Frontal cortex (tissue), 1 donor: Measurements from ENCODE around the gene CAMKMT. TPM values are rescaled to one million over a fixed set of nuclear protein-coding genes. Genes with fewer than 3 reads are reported as not detected.

Experiments
- total RNA-seq: library from RNA; depleted of rRNA; stranded (reverse); fragments of >200 nt; gene quantifications from one replicate; pipeline ENCODE4 v1.2.3, GENCODE V29; 2014

CAMKMT gene
- total RNA-seq, 1 donor from 2014 or later: 6.5 TPM

Other genes starting within 250 kb of the CAMKMT start
- gene PPM1B, start 193.1 kb upstream of the CAMKMT start, total RNA-seq: 66.4 TPM
- gene SLC3A1, start 86.5 kb upstream of the CAMKMT start, total RNA-seq: under 0.01 TPM
- 152 TPM for gene PREPL, start 453 bp upstream of the CAMKMT start, total RNA-seq